Measurements from ENCODE around the gene ISOC2. TPM values are rescaled to one million over a fixed set of nuclear protein-coding genes. Genes with fewer than 3 reads are reported as not detected.

Gene ISOC2
- total and polyA plus RNA-seq, 4 donors, result 34.9 to 85.0 (median 65.9) TPM

GRCh38 chr19:55443045-55443823 is 18.2 kb downstream of the ISOC2 start, which contains the start of gene SHISA7:
Gene SHISA7, minus strand, starts transcription at chr19:55443300. Its CDS starts 437 bp downstream, at chr19:55442863.
- 3% methylated on average over 43 of the region's 43 CpGs for WGBS, 2 donors
- Histone ChIP-seq H3K9ac (ENCODE audit: insufficient read depth in 1 of 2, low read length in 2 of 2) (no peak within 1 kb of the TSS), H3K27me3 (ENCODE audit: control insufficient read depth in 3 of 3, insufficient read depth in 3 of 3, low read length in 2 of 3) (peaks cover 12 to 84% (median 51%) of the 10 kb centered on the region in 3 donors), H3K9me3 (ENCODE audit: control insufficient read depth in 4 of 4, insufficient read depth in 3 of 4, low read length in 3 of 4) (peaks cover 0 to 10% (median 0%) of the 10 kb centered on the region in 4 donors), H3K27ac (ENCODE audit: low read depth in 1 of 2, low read length in 1 of 2) (no peak within 1 kb of the TSS), H3K4me1 (ENCODE audit: control insufficient read depth in 5 of 5, insufficient read depth in 5 of 5, low read length in 5 of 5) (peaks cover 0 to 11% (median 0%) of the 10 kb centered on the region in 5 donors), H3K36me3 (ENCODE audit: control insufficient read depth in 4 of 4, insufficient read depth in 4 of 4, low read length in 4 of 4) (no peaks in the 10 kb centered on the region), H3K4me3 (no peak within 1 kb of the TSS)
- ATAC-seq (ENCODE audit: insufficient read depth, low FRiP score) (no peak), DNase-seq (no peak)
- TF ChIP-seq CTCF (IDR thresholded peaks at IDR 0.05; ENCODE audit: control extremely low read depth, extremely low read depth), result no peak

- Histone ChIP-seq H3K27me3 (ENCODE audit: control insufficient read depth in 3 of 3, insufficient read depth in 3 of 3, low read length in 2 of 3) (peaks cover 12 to 76% (median 51%) of the 10 kb centered on the region in 3 donors), H3K9ac (ENCODE audit: insufficient read depth in 1 of 2, low read length in 2 of 2) (no peak overlapping the region), H3K4me3 (no peak overlapping the region), H3K27ac (ENCODE audit: low read depth in 1 of 2, low read length in 1 of 2) (no peak overlapping the region), H3K36me3 (ENCODE audit: control insufficient read depth in 4 of 4, insufficient read depth in 4 of 4, low read length in 4 of 4) (no peaks in the 10 kb centered on the region), H3K4me1 (ENCODE audit: control insufficient read depth in 5 of 5, insufficient read depth in 5 of 5, low read length in 5 of 5) (peaks cover 0 to 11% (median 0%) of the 10 kb centered on the region in 5 donors), H3K9me3 (ENCODE audit: control insufficient read depth in 4 of 4, insufficient read depth in 3 of 4, low read length in 3 of 4) (peaks cover 0 to 10% (median 0%) of the 10 kb centered on the region in 4 donors)
- WGBS, 2 donors, result 0 to 2% methylated on average over 37 to 72 of the region's 72 CpGs
- DNase-seq, result no peak
- no peak for TF ChIP-seq CTCF (IDR thresholded peaks at IDR 0.05; ENCODE audit: control extremely low read depth, extremely low read depth)
- no peak for ATAC-seq (ENCODE audit: insufficient read depth, low FRiP score)
Measured at GRCh38 chr19:55442372-55442961, 19.0 kb downstream of the ISOC2 start.

- DNase-seq (no peak), ATAC-seq (ENCODE audit: insufficient read depth, low FRiP score) (no peak)
- no peak for TF ChIP-seq CTCF (IDR thresholded peaks at IDR 0.05; ENCODE audit: control extremely low read depth, extremely low read depth)
- Histone ChIP-seq H3K4me3 (peak overlapping the region; percentile 5), H3K27ac (ENCODE audit: low read depth in 1 of 2, low read length in 1 of 2) (no peak overlapping the region), H3K4me1 (ENCODE audit: control insufficient read depth in 5 of 5, insufficient read depth in 5 of 5, low read length in 5 of 5) (peaks cover 0 to 11% (median 0%) of the 10 kb centered on the region in 5 donors), H3K36me3 (ENCODE audit: control insufficient read depth in 4 of 4, insufficient read depth in 4 of 4, low read length in 4 of 4) (no peaks in the 10 kb centered on the region), H3K9me3 (ENCODE audit: control insufficient read depth in 4 of 4, insufficient read depth in 3 of 4, low read length in 3 of 4) (peaks cover 0 to 10% (median 0%) of the 10 kb centered on the region in 4 donors), H3K27me3 (ENCODE audit: control insufficient read depth in 3 of 3, insufficient read depth in 3 of 3, low read length in 2 of 3) (peaks cover 12 to 70% (median 48%) of the 10 kb centered on the region in 3 donors), H3K9ac (ENCODE audit: insufficient read depth in 1 of 2, low read length in 2 of 2) (no peak overlapping the region)
- WGBS, 2 donors, result 2 to 6% methylated on average over 31 to 39 of the region's 39 CpGs
Measured at GRCh38 chr19:55441692-55442321, 19.6 kb downstream of the ISOC2 start.

Data from lung (tissue), 12 donors.